Thoracic aorta (tissue), 2 donors: ENCODE results near the gene CYSRT1. TPM values are rescaled to one million over a fixed set of nuclear protein-coding genes. Genes with fewer than 3 reads are reported as not detected.

ENCODE experiments used
- ATAC-seq: fragments of 150-250 bp; one replicate; pipeline ENCODE4 v1.8.0; 2017; ENCODE audit warnings: low read depth; ENCODE audit not compliant: insufficient number of reproducible peaks, low FRiP score
- DNase-seq: peaks from one replicate; pipeline ENCODE4 v3.0.0-alpha.2; 2020; ENCODE audit warnings: low spot score
- H3K27ac ChIP-seq, 2 donors: fragments of 200-600 bp; sonication (generic); 1 replicate in 1 of 2; 2 replicates in 1 of 2; pipeline ENCODE4 v1.5.1; 2016; ENCODE audit warnings: mild to moderate bottlenecking in 2 of 2, moderate library complexity in 2 of 2
- H3K27me3 ChIP-seq: fragments of 200-600 bp; sonication (generic); replicated peaks from 2 replicates; pipeline ENCODE4 v1.6.0; 2016; ENCODE audit warnings: mild to moderate bottlenecking; ENCODE audit not compliant: insufficient read depth
- H3K36me3 ChIP-seq: fragments of 200-600 bp; sonication (generic); one replicate; pipeline ENCODE4 v1.5.1; 2016
- H3K4me1 ChIP-seq, 2 donors: fragments of 200-600 bp; sonication (generic); 1 replicate in 1 of 2; 2 replicates in 1 of 2; pipeline versions ENCODE4 v1.5.1 to v1.6.0; 2016; ENCODE audit warnings: low read depth in 2 of 2, mild to moderate bottlenecking in 1 of 2; ENCODE audit not compliant: control insufficient read depth in 1 of 2
- H3K4me3 ChIP-seq: fragments of 200-600 bp; sonication (generic); 2 replicates; pipeline ENCODE4 v1.5.1; 2016; ENCODE audit warnings: mild to moderate bottlenecking
- H3K9me3 ChIP-seq: fragments of 200-600 bp; sonication (generic); 2 replicates; pipeline ENCODE4 v1.5.1; 2016
- total RNA-seq, 2 donors: library from RNA; depleted of rRNA; stranded (reverse); fragments of >200 nt; gene quantifications; one replicate each; pipeline versions ENCODE4 v1.1.0 to v1.2.3, GENCODE V29; 2016
- TF ChIP-seq, protein P1 (sequence below): fragments of 200-600 bp; sonication (generic); IDR thresholded peaks from one replicate; pipeline ENCODE4 v1.5.1; 2019; ENCODE audit warnings: antibody characterized with exemption

CYSRT1 gene
- total RNA-seq, 2 donors from 2014 or later: not detected

DNA sequence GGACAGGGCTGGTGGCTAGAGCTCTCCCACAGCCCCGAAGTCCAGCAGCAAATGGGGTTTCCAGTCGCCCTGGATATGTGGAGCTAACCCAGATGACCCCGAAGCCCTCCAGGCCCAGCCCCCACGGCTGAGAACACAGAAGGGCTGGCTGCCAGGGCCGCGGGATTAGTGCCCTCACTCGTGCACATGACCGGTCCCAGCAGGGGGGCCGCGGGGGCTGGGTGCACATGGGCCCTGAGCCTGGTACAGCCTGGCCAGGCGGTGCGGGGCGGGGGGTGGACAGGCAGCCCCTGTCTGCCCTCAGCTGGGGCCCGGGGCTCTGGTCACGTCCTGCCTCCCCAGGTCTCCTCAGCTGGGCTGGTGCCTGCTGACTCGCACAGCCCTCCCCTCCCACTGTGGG, 30.6 kb upstream of the CYSRT1 start:
- Histone ChIP-seq H3K36me3 (peaks cover 15% of the 10 kb centered on the region), H3K27me3 (no peaks in the 10 kb centered on the region), H3K4me1 (peaks cover 17 to 36% of the 10 kb centered on the region in 2 donors), H3K9me3 (no peaks in the 10 kb centered on the region), H3K27ac (no peak overlapping the region), H3K4me3 (no peak overlapping the region)
- ATAC-seq (no peak), DNase-seq (no peak)
- TF ChIP-seq, protein P1, sequence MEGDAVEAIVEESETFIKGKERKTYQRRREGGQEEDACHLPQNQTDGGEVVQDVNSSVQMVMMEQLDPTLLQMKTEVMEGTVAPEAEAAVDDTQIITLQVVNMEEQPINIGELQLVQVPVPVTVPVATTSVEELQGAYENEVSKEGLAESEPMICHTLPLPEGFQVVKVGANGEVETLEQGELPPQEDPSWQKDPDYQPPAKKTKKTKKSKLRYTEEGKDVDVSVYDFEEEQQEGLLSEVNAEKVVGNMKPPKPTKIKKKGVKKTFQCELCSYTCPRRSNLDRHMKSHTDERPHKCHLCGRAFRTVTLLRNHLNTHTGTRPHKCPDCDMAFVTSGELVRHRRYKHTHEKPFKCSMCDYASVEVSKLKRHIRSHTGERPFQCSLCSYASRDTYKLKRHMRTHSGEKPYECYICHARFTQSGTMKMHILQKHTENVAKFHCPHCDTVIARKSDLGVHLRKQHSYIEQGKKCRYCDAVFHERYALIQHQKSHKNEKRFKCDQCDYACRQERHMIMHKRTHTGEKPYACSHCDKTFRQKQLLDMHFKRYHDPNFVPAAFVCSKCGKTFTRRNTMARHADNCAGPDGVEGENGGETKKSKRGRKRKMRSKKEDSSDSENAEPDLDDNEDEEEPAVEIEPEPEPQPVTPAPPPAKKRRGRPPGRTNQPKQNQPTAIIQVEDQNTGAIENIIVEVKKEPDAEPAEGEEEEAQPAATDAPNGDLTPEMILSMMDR: no peak

DNA sequence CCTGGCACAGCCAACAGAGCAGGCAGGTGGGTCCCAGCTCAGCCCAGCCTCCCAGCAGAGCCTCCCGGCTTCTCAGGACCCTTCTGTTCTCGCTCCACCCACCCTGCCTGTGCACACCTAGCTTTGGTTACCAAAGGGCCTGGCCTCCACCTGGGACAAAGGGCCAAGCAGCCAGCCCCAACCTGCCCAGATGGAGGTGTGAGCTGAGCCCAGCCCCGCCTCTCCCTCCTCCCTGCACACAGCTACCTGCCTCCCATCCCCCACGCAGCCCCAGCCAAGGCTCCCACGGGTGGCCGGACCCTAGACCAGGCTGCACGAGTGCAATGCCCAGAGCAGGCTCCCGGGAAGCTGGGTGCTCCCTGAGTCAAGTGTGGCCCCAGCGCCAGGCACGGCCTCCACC, 30.1 kb upstream of the CYSRT1 start:
- TF ChIP-seq, protein P1: no peak
- no peak overlapping the region for H3K4me3 ChIP-seq
- ATAC-seq (no peak), DNase-seq (no peak)
- no peaks in the 10 kb centered on the region for H3K9me3 ChIP-seq
- no peaks in the 10 kb centered on the region for H3K27me3 ChIP-seq
- peaks cover 13% of the 10 kb centered on the region for H3K36me3 ChIP-seq
- H3K27ac ChIP-seq: no peak overlapping the region
- H3K4me1 ChIP-seq: peaks cover 16 to 36% of the 10 kb centered on the region in 2 donors

DNA sequence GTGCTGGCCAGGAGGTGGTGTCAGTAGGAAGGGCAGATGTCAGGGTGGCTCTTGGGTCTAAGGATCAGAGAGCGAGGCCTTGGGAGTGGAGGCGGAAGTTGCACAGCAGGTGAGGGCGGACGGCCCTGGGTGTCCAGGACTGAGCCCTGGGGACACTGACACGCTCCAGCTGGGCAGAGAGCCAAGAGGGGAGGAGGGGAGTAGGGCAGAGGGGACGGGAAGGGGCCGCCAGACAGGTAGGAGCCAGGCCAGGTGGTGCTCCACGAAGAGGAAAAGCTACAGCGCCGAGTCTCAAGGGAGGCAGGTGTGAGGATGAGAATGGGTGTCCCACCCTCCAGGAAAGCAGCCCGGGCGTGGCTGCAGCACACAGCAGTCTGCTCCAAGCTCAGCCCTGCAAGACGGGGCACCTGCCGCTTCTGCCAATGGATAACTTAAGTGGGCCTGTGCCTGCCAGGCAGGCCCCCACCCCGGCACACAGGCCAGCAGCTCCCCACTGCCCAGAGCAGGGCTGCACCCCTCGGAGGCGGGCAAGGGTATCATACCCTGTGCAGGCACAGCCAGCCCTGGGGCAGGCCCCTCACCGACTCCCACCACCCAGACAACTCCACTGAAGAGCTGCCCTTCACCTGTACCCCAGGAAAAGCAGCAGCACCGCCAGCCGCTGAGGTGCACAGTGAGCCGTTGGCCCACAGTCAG, 29.3 kb upstream of the CYSRT1 start:
- no peak for ATAC-seq
- Histone ChIP-seq H3K4me3 (no peak overlapping the region), H3K27ac (no peak overlapping the region), H3K9me3 (no peaks in the 10 kb centered on the region), H3K27me3 (no peaks in the 10 kb centered on the region), H3K36me3 (peaks cover 9% of the 10 kb centered on the region), H3K4me1 (peaks cover 11 to 28% of the 10 kb centered on the region in 2 donors)
- TF ChIP-seq, protein P1: no peak
- no peak for DNase-seq

DNA sequence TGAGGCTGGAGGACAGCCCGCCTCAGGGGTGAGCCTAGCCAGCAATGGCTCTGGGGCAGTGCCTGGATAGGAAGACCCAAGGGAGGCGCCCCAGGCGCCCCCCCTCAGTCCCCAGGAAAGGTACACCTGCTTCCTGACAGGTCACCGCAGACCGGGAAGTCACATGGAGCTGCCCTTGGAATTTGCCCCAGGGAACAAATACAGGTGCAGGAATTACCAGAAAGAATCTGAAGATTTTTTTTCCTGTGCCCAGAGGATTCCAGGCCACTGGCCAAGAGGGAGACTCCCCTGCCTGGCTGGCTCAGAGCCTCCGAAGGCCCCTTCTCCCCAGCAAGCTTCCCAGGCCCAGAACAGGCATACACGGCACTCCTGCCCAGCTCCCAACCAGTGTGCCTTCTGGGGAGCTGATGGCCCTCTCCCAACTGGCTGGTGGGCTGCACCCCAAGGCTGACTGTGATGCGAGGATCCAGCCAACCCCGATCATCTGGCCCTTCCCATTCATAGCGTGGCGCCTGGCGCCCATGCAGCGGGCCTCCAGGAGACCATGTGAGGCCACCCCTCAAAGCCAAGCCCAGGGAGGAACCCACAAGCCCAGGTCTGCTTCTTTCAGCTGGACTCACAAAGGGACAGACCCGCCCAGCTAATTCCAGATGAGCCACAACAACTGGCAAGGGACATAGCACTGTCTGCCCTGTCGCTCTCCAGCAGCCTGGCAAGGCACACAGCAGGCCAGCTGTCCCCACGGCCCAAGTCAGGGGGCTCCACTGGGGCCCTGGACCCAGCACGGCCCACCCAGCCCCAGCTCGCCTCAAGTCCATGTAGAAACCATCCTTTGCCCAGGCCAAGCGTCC, 26.7 kb upstream of the CYSRT1 start:
- Histone ChIP-seq H3K36me3 (no peaks in the 10 kb centered on the region), H3K4me1 (peaks cover 19 to 49% of the 10 kb centered on the region in 2 donors), H3K27ac (no peak overlapping the region), H3K27me3 (no peaks in the 10 kb centered on the region), H3K9me3 (no peaks in the 10 kb centered on the region), H3K4me3 (no peak overlapping the region)
- TF ChIP-seq, protein P1: no peak
- ATAC-seq (no peak), DNase-seq (no peak)

DNA sequence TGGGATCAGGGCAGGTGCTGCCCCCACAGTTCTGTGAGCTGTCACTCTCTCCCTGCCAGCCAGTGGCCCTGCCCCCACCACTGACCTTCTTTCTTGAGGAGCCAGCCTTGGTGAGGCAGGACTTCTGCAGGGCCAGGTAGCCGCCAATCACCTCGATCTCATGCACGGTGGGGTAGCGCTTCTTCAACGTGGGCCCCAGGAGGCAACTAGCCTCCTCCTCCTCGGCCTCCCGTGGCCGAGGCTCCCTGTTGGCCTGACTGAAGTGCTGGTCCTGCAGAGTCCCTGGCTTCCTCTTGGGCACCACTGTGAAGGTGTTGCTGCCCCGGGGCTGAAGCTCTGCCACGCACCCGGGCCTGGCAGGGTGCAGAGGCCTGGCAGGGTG, 26.1 kb upstream of the CYSRT1 start:
- Histone ChIP-seq H3K36me3 (no peaks in the 10 kb centered on the region), H3K27me3 (no peaks in the 10 kb centered on the region), H3K9me3 (no peaks in the 10 kb centered on the region), H3K27ac (no peak overlapping the region), H3K4me1 (peaks cover 20 to 55% of the 10 kb centered on the region in 2 donors), H3K4me3 (peak overlapping the region; percentile 69)
- DNase-seq (no peak), ATAC-seq (no peak)
- TF ChIP-seq, protein P1: no peak
